Type B pancreatic cell (in vitro differentiated cells): ENCODE results near the gene RSKR. TPM values are rescaled to one million over a fixed set of nuclear protein-coding genes. Genes with fewer than 3 reads are reported as not detected.
"Not testable (repeated sequence)": the region's sequence is repeated elsewhere in the genome, so short reads cannot be mapped to it uniquely, and the experiment has no call there.

Experiments used
- DNase-seq: peaks from one replicate; pipeline ENCODE4 v3.0.0; 2021; ENCODE audit warnings: mixed read lengths; ENCODE audit not compliant: unreplicated experiment; ENCODE audit errors: extremely low spot score
- H3K27ac Mint-ChIP-seq: 2 replicates; pipeline ENCODE4 v1.8.0; 2021; ENCODE audit warnings: mild to moderate bottlenecking, mixed read lengths
- H3K27me3 Mint-ChIP-seq: 2 replicates; pipeline ENCODE4 v1.8.0; 2021; ENCODE audit warnings: mixed read lengths
- H3K36me3 Mint-ChIP-seq: 2 replicates; pipeline ENCODE4 v1.8.0; 2021; ENCODE audit warnings: mixed read lengths
- H3K4me1 Mint-ChIP-seq: one replicate; pipeline ENCODE4 v1.8.0; 2021; ENCODE audit warnings: mixed read lengths; ENCODE audit not compliant: unreplicated experiment
- H3K4me3 Mint-ChIP-seq: 2 replicates; pipeline ENCODE4 v1.8.0; 2021; ENCODE audit warnings: mild to moderate bottlenecking, mixed read lengths
- H3K9me3 Mint-ChIP-seq: 2 replicates; pipeline ENCODE4 v1.8.0; 2021; ENCODE audit warnings: mixed read lengths
- long read RNA-seq: library from polyadenylated mRNA; unstranded; transcript quantifications from one replicate; pipeline ENCODE4 v2.0.0, GENCODE V29; 2020
- total RNA-seq: library from RNA; stranded (reverse); gene quantifications from 2 replicates; pipeline ENCODE4 v1.2.1, GENCODE V29; 2021; ENCODE audit warnings: low replicate concordance
- TF ChIP-seq, protein P1 (sequence below): fragments of 200-600 bp; sonication (generic); conservative IDR thresholded peaks from 2 replicates; pipeline ENCODE4 v1.5.0; 2021; ENCODE audit warnings: antibody characterized with exemption, mild to moderate bottlenecking

The RSKR gene, protein sequence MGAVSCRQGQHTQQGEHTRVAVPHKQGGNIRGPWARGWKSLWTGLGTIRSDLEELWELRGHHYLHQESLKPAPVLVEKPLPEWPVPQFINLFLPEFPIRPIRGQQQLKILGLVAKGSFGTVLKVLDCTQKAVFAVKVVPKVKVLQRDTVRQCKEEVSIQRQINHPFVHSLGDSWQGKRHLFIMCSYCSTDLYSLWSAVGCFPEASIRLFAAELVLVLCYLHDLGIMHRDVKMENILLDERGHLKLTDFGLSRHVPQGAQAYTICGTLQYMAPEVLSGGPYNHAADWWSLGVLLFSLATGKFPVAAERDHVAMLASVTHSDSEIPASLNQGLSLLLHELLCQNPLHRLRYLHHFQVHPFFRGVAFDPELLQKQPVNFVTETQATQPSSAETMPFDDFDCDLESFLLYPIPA
- 17.5 and 27.7 TPM in 2 replicates for total RNA-seq
- long read RNA-seq = 0 reads

GRCh38 chr17:28613931-28614381 lies at the start of gene RSKR:
Gene RSKR (minus strand): TSS chr17:28614185. CDS start chr17:28614161, 24 bp downstream.
- TF ChIP-seq, protein P1, sequence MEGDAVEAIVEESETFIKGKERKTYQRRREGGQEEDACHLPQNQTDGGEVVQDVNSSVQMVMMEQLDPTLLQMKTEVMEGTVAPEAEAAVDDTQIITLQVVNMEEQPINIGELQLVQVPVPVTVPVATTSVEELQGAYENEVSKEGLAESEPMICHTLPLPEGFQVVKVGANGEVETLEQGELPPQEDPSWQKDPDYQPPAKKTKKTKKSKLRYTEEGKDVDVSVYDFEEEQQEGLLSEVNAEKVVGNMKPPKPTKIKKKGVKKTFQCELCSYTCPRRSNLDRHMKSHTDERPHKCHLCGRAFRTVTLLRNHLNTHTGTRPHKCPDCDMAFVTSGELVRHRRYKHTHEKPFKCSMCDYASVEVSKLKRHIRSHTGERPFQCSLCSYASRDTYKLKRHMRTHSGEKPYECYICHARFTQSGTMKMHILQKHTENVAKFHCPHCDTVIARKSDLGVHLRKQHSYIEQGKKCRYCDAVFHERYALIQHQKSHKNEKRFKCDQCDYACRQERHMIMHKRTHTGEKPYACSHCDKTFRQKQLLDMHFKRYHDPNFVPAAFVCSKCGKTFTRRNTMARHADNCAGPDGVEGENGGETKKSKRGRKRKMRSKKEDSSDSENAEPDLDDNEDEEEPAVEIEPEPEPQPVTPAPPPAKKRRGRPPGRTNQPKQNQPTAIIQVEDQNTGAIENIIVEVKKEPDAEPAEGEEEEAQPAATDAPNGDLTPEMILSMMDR = no peak
- Mint-ChIP-seq H3K36me3 (peaks cover 21% of the 10 kb centered on the region), H3K4me3 (no peak within 1 kb of the TSS), H3K4me1 (no peaks in the 10 kb centered on the region), H3K27ac (no peak within 1 kb of the TSS), H3K27me3 (no peaks in the 10 kb centered on the region), H3K9me3 (no peaks in the 10 kb centered on the region)
- no peak for DNase-seq

GRCh38 chr17:28663723-28664122 lies 49.7 kb upstream of the RSKR start:
- H3K27ac Mint-ChIP-seq = peak overlapping the region; percentile 99
- no peaks in the 10 kb centered on the region for H3K9me3 Mint-ChIP-seq
- H3K36me3 Mint-ChIP-seq = peaks cover 20% of the 10 kb centered on the region
- H3K27me3 Mint-ChIP-seq = no peaks in the 10 kb centered on the region
- peaks cover 44% of the 10 kb centered on the region for H3K4me1 Mint-ChIP-seq
- DNase-seq = no peak
- TF ChIP-seq, protein P1 = no peak
- peak overlapping the region; percentile 100 for H3K4me3 Mint-ChIP-seq

DNA sequence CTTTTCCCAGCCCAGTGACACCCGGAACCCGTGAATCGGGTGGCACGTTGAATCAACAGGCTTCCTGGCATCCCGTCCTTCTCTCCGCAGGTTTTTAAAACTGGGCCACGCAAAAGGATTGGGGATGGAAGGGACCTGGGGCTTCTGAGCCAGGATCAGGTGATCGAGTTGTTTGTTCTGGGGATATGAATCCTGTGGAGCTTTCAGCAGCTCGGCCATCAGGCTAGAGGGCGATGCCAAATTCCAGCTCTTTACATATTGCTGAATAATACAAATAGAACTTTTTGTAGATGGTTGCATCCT lies 48.5 kb upstream of the RSKR start:
- Mint-ChIP-seq H3K36me3 (peaks cover 22% of the 10 kb centered on the region), H3K27me3 (no peaks in the 10 kb centered on the region), H3K27ac (peak overlapping the region; percentile 99), H3K4me3 (peak overlapping the region; percentile 100), H3K9me3 (no peaks in the 10 kb centered on the region), H3K4me1 (peaks cover 32% of the 10 kb centered on the region)
- DNase-seq = no peak
- TF ChIP-seq, protein P1 = no peak

DNA sequence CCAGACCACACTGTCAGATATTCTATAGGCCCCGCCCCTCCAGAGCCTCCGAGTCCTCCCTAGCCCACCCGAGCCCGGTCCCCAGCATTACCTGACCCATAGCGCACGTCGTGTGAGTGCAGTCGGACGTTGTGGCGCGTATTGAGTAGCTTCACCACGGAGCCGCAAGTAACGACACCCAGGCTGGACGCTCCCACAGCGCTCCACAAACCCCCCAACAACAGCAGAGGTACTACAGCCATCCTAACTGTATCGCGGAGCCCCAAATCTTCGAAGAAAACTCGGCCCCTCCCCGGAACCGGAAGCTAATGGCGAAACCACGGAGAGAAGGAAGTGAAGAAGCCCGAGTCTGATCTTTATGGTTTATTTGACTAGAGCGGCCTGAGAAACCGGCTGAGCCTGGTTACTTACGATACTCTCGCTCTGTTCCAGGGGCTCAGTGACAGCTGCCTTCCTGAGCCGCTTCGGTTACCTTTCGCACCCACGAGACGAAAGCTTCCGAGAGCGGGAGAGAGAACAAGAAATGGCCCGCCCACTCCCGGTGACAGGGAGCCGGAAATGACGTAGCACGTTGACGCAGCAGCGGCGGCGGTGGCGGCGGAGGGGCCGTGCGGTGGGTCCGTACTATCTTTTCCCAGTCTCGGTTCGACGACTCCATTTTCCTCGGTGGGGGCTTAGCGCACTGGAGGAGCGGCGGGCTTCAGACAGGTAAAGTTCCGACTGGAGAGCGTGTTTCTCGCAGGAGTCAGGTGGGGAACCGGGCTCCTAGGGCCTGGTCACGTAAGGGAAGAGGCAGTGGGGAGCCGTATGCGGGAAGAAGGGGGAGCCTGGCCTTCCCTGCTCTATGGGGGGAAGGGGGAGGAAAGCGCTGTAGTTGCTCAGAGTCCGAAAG lies 47.9 kb upstream of the RSKR start, which contains the start of the genes SDF2 and SUPT6H:
TSS of gene SDF2 (minus strand) at position 272 of the 892 bp plus-strand sequence. CDS start at position 242, 30 bp downstream.
TSS of gene SUPT6H (plus strand) at position 571 of the 892 bp plus-strand sequence. CDS start 11,197 bp downstream, outside the sequence.
- peak within 1 kb of the TSS; percentile 100 for H3K4me3 Mint-ChIP-seq
- TF ChIP-seq, protein P1 = no peak
- no peaks in the 10 kb centered on the region for H3K9me3 Mint-ChIP-seq
- DNase-seq = peak; percentile 93
- H3K36me3 Mint-ChIP-seq = peaks cover 20% of the 10 kb centered on the region
- peaks cover 31% of the 10 kb centered on the region for H3K4me1 Mint-ChIP-seq
- H3K27me3 Mint-ChIP-seq = no peaks in the 10 kb centered on the region
- H3K27ac Mint-ChIP-seq = peak within 1 kb of the TSS; percentile 99

DNA sequence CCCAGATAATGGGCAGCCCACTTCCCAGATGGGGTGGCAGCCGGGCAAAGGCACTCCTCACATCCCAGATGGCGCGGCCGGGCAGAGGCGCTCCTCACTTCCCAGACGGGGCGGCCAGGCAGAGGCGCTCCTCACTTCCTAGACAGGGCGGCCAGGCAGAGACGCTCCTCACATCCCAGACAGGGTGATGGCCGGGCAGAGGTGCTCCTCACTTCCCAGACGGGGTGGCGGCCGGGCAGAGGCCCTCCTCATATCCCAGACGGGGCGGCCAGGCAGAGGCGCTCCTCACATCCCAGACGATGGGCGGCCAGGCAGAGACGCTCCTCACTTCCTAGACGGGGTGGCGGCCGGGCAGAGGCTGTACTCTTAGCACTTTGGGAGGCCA lies 45.5 kb upstream of the RSKR start:
- not testable (repeated sequence) for H3K27me3 Mint-ChIP-seq, H3K4me3 Mint-ChIP-seq, DNase-seq, H3K9me3 Mint-ChIP-seq
- H3K4me1 Mint-ChIP-seq = peaks cover 25% of the 10 kb centered on the region
- H3K36me3 Mint-ChIP-seq = peaks cover 18% of the 10 kb centered on the region
- H3K27ac Mint-ChIP-seq = peak overlapping the region; percentile 51

GRCh38 chr17:28658766-28659496 lies 44.9 kb upstream of the RSKR start:
- DNase-seq, H3K27ac Mint-ChIP-seq, H3K9me3 Mint-ChIP-seq, H3K27me3 Mint-ChIP-seq, H3K4me3 Mint-ChIP-seq: not testable (repeated sequence)
- Mint-ChIP-seq H3K4me1 (peaks cover 22% of the 10 kb centered on the region), H3K36me3 (peaks cover 18% of the 10 kb centered on the region)

- Mint-ChIP-seq H3K4me1 (peaks cover 16% of the 10 kb centered on the region), H3K36me3 (peaks cover 18% of the 10 kb centered on the region)
- H3K9me3 Mint-ChIP-seq, H3K27ac Mint-ChIP-seq, H3K4me3 Mint-ChIP-seq, DNase-seq, H3K27me3 Mint-ChIP-seq: not testable (repeated sequence)
These were observed 44.4 kb upstream of the RSKR start for GRCh38 chr17:28658342-28658741.
